ENCODE measurements around the gene EXO1. TPM values are rescaled to one million over a fixed set of nuclear protein-coding genes. Genes with fewer than 3 reads are reported as not detected.

EXO1 gene
- total and polyA plus RNA-seq, 2 donors (not counting 3 experiments of a cell fraction or from before 2014, with no cell fraction given) = 4.1 to 23.5 TPM

- H4K20me1 ChIP-seq (replicated peaks; ENCODE audit: control insufficient read depth, extremely low read depth, insufficient read depth, low read length) = no peaks in the 10 kb centered on the region
- TF ChIP-seq MYC (IDR thresholded peaks at IDR 0.05; ENCODE audit: low read depth, low read length) (no peak), POLR2AphosphoS5 (IDR thresholded peaks at IDR 0.05; ENCODE audit: insufficient read depth, low read depth, low read length) (no peak), FOS (IDR thresholded peaks at IDR 0.05; ENCODE audit: borderline replicate concordance, insufficient read depth, low read length) (no peak), CTCF (IDR thresholded peaks at IDR 0.05; ENCODE audit: extremely low read depth in 1 of 2, insufficient read depth in 1 of 2, low read depth in 1 of 2, low read length in 2 of 2) (no peak), GATA2 (IDR thresholded peaks at IDR 0.05; ENCODE audit: insufficient read depth, insufficient read length, low read depth, low read length) (no peak), JUN (IDR thresholded peaks at IDR 0.05; ENCODE audit: borderline replicate concordance, insufficient read depth, insufficient read length, low read depth) (no peak)
- no peaks in the 10 kb centered on the region for H3K36me3 ChIP-seq (ENCODE audit: control insufficient read depth in 2 of 2, extremely low read depth in 1 of 2, insufficient read depth in 2 of 2, low read length in 2 of 2)
- no TSS peak for BruUV-seq (replicated peaks)
- POLR2A ChIA-PET = no interaction called here
- CTCF ChIA-PET = no interaction called here
- no peak overlapping the region for H3K9ac ChIP-seq (replicated peaks; ENCODE audit: extremely low read depth, insufficient read depth, low read length)
- H3K9me3 ChIP-seq (replicated peaks; ENCODE audit: control insufficient read depth, insufficient read depth, low read length) = no peaks in the 10 kb centered on the region
- H3K9me1 ChIP-seq (replicated peaks; ENCODE audit: control insufficient read depth, extremely low read depth, insufficient read depth, low read length) = no peaks in the 10 kb centered on the region
- no peak overlapping the region for H2AFZ ChIP-seq (ENCODE audit: low read depth, low read length)
- no peaks in the 10 kb centered on the region for H3K27me3 ChIP-seq (ENCODE audit: control insufficient read depth in 2 of 2, insufficient read depth in 2 of 2, low read length in 2 of 2)
- no peak overlapping the region for H3K27ac ChIP-seq (ENCODE audit: insufficient read depth, low read depth, low read length)
- H3K4me1 ChIP-seq (ENCODE audit: control insufficient read depth, extremely low read depth, insufficient read depth, low read length) = no peaks in the 10 kb centered on the region
- H3K4me3 ChIP-seq (replicated peaks in 1 of 3; ENCODE audit: insufficient read depth in 1 of 3, low read depth in 1 of 3, low read length in 3 of 3) = no peak overlapping the region
- no peaks in the 10 kb centered on the region for H3K79me2 ChIP-seq (ENCODE audit: control insufficient read depth, insufficient read depth, low read length)
- DNase-seq (ENCODE audit: low read depth, low spot score) (no peak), FAIRE-seq (no peak)
- intact Hi-C loops (cut with micrococcal nuclease) = no loop called here
- H3K4me2 ChIP-seq (ENCODE audit: insufficient read depth, low read length) = no peak overlapping the region
- dilution Hi-C loops (cut with MboI; ENCODE audit: extremely low pct_ligation_motif_present, low sequenced_read_pairs) = no loop called here
Measured at GRCh38 chr1:241799416-241799815, 48.6 kb upstream of the EXO1 start.

- intact Hi-C loops (cut with micrococcal nuclease) = no loop called here
- no peaks in the 10 kb centered on the region for H4K20me1 ChIP-seq (replicated peaks; ENCODE audit: control insufficient read depth, extremely low read depth, insufficient read depth, low read length)
- TF ChIP-seq GATA2 (IDR thresholded peaks at IDR 0.05; ENCODE audit: insufficient read depth, insufficient read length, low read depth, low read length) (no peak), POLR2A (IDR thresholded peaks at IDR 0.05; ENCODE audit: low read depth, low read length) (no peak), MAX (IDR thresholded peaks at IDR 0.05; ENCODE audit: insufficient read depth, insufficient read length) (no peak)
- dilution Hi-C loops (cut with MboI; ENCODE audit: extremely low pct_ligation_motif_present, low sequenced_read_pairs) = no loop called here
- no peak for FAIRE-seq
- no TSS peak for BruUV-seq (replicated peaks)
- POLR2A ChIA-PET = no interaction called here
- H3K27ac ChIP-seq (ENCODE audit: insufficient read depth, low read depth, low read length) = no peak overlapping the region
- H3K36me3 ChIP-seq (ENCODE audit: control insufficient read depth in 2 of 2, extremely low read depth in 1 of 2, insufficient read depth in 2 of 2, low read length in 2 of 2) = no peaks in the 10 kb centered on the region
- no peaks in the 10 kb centered on the region for H3K9me3 ChIP-seq (replicated peaks; ENCODE audit: control insufficient read depth, insufficient read depth, low read length)
- no peak overlapping the region for H3K4me3 ChIP-seq (replicated peaks in 1 of 3; ENCODE audit: insufficient read depth in 1 of 3, low read depth in 1 of 3, low read length in 3 of 3)
- no peaks in the 10 kb centered on the region for H3K4me1 ChIP-seq (ENCODE audit: control insufficient read depth, extremely low read depth, insufficient read depth, low read length)
- no peak for DNase-seq (ENCODE audit: low read depth, low spot score)
- H3K9ac ChIP-seq (replicated peaks; ENCODE audit: extremely low read depth, insufficient read depth, low read length) = no peak overlapping the region
- CTCF ChIA-PET = no interaction called here
- H3K79me2 ChIP-seq (ENCODE audit: control insufficient read depth, insufficient read depth, low read length) = no peaks in the 10 kb centered on the region
- no peak overlapping the region for H3K4me2 ChIP-seq (ENCODE audit: insufficient read depth, low read length)
- no peaks in the 10 kb centered on the region for H3K9me1 ChIP-seq (replicated peaks; ENCODE audit: control insufficient read depth, extremely low read depth, insufficient read depth, low read length)
- H3K27me3 ChIP-seq (ENCODE audit: control insufficient read depth in 2 of 2, insufficient read depth in 2 of 2, low read length in 2 of 2) = no peaks in the 10 kb centered on the region
- H2AFZ ChIP-seq (ENCODE audit: low read depth, low read length) = no peak overlapping the region
Measured at GRCh38 chr1:241800640-241801039, 47.4 kb upstream of the EXO1 start.
